Suppressor macrophage treated with lipopolysaccharide for 4 hours (primary cell): Measurements from ENCODE around the gene SCLY.
A peak's percentile ranks its signal among the peaks of the same experiment; 100 is the strongest.
"Not testable (repeated sequence)": the region's sequence is repeated elsewhere in the genome, so short reads cannot be mapped to it uniquely, and the experiment has no call there.

Source experiments
- DNase-seq: peaks from one replicate; pipeline ENCODE4 v3.0.0-alpha.2; 2020

The SCLY gene

DNA sequence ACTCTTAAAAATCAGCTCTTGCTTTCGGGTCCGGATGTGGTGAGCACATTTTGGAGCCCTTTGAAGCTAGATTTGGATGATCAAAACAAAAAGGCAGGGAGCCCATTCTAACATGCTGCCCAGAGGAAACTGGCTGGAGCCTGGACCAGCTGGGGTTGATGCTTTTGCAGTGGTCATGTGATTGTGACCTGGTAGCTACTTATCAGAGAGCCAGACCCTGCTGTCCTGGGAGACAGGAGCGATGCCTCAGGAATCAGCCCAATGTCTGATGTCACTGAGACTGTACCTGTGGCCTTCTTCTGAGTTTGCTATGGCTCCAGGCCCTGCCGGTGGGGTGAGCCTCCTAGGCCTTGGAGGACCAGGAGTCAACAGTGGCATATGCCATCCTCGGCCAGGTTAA, 18.7 kb upstream of the SCLY start:
- no peak for DNase-seq

DNA sequence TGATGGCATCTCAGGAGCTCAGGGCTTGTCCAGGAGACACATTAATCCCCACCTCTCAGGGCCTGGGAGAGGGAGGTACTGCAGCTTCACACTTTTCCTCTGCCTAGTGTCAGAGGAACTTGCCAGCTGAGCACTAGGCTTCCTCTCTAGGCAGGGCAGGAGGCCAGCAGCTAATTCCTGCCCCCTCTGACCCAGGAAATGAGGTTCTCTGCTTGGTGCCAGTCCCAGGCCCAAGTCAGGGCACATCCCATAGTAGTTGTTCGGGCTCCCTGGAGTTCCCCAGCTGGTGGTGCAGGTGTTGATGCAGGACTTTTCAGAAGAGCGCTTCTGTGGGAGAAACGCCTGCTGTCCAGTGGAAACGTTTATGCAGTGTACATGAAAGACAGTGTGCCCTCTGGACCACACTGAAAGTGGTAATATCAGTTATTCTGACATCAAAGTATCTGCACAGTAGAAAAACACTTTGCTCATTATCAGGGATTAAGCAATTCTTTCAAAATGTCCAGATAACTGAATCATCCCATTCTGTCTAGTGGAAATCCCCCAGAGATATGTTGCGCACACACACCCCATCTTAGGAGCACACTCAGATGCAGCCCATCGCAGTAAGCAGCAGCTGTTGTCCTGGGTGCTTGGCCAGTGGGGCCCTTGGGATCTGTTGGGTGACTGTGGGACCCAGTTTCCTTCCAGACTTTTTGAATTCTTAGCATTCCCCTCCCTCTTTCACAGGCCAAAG, 17.8 kb upstream of the SCLY start:
- DNase-seq: peak; percentile 13

DNA sequence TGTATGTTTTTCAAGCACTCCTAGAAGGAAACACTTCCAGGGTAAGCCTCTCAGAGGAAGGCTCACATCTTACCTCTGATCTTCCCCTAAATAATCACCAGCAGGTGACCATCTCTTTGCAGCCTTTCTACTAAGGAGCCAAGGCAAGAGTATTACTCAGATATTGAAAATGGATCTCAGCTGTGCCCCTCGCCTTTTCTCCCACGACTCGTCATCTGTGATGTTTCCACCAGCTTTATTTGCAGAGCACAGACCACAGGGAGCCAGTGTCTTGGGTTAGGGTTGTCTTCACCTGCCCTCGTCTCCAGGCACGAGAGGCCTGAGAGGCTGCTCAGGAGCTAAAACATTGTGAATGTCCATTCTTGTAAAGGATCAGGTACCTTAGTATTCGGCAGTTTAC, 16.9 kb upstream of the SCLY start:
- no peak for DNase-seq

DNA sequence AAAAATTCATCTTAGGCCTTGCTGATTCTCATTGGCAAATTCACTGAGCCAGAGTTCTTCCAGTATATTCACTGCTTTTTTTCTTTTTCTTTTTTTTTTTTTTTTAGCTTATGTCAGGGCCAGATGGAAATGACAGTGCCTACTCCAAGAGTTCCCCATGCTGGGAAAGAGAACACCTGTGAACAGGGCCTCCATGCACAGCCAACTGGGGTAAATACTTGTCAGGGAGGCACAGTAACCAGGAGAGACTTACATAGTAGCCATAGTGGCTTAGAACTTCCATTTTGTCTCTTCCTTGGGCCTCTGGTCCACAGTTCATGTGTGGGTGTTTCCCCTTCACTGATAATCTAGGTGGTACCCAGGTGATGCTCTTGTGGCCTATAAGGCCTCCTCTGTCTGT, 15.2 kb upstream of the SCLY start:
- DNase-seq: no peak

DNA sequence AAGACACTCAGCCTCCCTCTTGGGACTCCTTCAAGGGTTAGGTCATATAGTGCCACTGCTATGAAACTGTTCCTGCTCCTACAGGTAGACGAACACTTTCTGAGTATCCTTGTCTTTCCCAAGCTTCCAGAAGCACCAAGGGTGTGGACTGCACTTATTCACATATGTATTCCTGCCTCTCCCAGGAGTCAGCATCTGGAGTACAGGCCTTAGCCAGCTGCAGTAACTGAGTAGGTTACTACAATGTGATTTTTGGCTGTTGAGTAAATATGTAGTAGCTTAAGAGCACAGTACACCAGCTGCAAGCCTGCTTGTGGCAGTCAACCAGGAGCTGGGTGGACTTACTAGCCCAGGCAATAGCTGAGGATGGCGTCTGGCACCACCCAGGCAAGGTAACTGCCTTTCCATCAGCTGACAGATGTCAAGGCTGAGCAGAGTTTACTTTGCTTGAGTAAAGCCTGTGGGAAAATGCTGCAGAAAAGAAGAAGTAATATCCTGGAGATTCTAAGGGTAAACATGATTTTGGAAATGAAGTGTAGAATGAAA, 14.0 kb upstream of the SCLY start:
- DNase-seq: no peak

DNA sequence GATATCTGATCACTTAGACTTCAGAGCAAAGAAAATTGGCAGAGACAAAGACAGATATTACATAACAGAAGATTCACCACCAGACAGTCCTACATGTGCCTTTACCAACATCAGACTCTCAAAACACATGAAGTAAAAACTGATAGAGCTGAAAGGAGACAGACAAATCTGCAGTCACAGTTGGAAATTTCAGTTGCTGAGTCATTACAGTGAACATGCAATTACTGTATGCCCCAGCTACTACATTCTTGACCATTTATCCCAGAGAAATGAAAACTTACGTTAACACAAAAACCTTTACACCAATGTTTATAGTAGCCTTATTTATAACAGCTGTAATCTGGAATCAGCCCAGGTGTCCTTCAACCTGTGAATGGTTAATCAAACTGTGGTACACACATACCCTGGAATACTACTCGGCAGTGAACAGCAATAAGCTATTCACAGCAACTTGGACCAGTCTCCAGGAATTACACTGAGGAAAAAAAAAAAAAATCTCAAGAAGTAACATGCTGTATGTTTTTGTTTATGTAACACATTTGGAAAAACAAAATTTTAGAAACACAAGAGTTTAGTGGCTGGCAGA, 7.5 kb upstream of the SCLY start:
- no peak for DNase-seq

DNA sequence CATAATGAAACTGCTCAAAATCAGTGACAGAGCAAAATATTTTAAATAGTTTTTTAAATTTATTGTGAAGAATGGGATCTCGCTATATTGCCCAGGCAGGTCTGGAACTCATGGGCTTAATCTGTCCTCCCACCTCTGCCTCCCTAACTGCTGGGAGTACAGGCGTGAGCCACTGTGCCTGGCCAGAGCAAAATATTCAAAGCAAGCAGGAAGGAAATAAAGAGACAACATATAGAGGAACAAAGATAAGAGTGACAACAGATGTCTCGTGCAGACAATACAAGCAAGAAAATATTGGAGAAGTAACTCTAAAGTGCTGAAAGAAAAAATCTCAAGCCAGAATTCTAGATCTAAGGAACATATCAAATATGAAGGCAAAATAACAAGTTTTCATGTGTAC, 5.0 kb upstream of the SCLY start:
- DNase-seq: no peak

DNA sequence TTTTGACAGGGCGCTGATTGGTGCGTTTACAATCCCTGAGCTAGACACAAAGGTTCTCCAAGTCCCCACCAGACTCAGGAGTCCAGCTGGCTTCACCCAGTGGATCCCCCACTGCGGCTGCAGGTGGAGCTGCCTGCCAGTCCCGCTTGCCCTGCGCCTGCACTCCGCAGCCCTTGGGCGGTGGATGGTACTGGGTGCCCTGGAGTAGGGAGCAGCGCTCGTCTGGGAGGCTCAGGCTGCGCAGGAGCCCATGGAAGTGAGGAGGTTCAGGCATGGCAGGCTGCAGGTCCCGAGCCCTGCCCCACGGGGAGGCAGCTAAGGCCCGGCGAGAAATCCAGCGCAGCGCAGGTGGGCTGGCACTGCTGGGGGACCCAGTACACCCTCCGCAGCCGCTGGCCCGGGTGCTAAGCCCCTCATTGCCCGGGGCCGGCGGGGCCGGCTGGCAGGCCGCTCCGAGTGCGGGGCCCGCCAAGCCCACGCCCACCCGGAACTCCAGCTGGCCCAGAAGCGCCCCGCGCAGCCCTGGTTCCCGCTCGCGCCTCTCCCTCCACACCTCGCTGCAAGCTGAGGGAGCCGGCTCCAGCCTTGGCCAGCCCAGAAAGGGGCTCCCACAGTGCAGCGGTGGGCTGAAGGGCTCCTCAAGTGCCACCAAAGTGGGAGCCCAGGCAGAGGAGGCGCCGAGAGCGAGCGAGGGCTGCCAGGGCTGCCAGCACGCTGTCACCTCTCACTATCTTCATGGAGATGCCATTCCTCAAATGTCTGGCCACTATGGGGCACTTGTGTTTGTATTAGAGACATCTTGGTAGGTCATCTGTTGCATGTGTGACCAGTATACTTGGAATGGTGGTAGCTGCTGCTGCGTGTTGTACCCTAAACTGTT, 2.9 kb upstream of the SCLY start:
- not testable (repeated sequence) for DNase-seq

DNA sequence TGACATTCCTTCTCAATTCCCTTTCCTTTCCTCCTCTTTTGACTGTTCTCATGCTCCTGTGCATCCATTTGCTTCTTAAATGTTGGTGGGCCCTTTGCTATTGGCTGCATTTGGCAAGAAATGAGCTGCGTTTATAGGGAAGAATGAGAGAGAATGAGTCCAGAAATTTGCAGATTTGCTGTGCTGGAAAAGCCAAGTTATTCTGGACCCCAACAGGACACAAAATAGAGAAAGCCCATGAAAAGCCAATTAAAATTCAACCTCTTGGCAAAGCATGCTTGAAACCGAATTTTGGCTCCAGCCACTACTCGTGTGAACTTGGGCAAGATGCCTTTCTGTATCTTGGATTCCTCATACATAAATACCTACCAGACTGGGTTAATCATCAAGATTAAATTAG, 1.3 kb upstream of the SCLY start:
- DNase-seq: no peak

DNA sequence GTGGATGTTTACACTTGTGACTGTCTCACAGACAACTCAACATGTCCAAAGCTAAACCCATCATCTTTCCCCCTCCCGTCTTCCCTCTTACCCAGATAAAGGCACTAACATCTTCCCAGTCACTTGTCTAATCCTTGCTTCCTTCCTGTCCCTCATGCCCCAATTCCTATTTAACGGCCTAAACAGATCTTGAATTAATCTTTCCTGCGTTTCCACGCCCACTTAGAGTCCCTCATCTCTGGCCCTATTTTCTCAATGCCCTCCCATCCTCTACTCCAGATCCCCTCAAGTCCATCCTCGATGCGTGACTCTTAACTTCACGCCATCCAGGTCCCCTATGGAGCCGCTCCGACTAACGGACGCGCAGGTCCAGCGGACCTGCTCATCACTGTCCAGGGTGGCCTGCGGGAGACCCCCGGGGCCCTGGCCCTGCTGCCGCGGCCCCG, 682 bp upstream of the SCLY start:
- DNase-seq: no peak

DNA sequence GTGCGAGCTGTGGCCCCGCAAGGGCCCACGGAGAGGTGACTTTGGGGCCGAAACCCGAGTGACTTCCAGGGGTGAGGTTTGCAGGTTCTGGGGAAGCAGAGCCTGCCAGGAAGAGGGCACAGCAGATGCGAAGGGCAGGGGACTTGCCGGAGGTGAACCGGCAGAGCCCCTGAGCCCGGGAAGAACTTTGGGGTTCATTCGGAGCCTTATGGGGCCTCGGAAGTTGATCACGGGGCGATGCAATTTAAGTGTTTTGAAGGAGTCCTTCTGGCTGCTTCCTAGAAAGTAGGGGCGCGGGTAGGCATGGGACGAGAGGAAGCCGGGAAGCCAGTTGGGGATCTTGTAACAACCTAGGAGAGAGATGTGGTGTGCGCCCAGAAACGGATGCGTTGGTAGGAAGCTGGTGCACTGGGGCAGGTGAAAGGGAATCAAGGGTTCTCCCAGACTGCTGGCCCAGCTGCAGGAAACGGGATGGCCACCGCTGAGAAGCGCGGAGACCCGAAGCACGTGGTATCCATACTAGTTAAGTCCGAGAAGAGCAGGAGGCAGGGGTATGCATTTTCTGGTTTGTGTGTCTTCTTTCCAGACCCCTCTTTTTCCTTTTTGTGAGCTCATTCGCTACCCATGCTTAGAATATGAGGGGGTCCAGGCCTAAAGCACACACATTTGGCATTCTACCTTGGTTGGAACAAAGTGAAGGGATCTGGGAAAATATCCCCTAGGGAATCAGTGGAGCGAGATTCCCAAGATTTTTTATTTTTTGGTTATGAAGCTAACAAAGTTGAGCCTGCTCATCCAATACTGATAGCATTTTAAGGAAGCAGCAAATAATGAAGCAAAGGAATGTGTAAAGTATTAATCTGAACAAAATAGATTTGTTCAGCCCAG, 758 bp downstream of the SCLY start:
- peak; percentile 12 for DNase-seq

DNA sequence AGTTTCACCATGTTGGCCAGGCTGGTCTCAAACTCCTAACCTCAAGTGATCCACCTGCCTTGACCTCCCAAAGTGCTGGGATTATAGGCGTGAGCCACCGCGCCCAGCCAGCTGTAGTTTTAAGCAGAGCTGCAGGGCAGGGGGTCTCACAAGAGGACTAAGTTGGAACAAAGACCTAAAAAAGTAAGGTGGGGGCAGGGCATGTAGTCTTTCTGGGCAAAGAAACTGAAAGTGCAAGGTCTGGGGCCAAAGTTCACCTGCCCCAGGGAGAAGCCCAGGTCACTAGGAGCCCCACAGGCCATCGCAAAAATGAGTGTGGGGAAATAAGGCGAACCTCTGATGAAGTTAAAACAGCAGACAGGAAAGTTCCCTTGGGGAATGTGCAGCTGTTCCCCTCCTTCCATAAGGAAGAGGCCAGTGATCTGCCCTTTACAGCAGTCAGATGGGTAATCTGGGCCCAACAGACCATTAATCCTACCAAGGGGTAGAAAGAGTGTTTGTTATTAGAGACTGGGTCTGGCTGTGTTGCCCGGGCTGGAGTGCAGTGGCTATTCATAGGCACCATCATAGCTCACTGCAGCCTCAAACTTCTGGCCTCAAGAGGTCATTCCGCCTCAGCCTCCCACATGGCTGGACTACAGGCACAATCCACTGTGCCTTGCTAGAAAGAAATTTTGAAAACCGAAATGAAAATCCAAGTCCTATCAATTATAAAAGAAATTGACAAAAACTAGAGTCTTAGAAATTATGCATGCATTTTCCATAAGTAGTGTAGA, 2.8 kb downstream of the SCLY start:
- DNase-seq: no peak

DNA sequence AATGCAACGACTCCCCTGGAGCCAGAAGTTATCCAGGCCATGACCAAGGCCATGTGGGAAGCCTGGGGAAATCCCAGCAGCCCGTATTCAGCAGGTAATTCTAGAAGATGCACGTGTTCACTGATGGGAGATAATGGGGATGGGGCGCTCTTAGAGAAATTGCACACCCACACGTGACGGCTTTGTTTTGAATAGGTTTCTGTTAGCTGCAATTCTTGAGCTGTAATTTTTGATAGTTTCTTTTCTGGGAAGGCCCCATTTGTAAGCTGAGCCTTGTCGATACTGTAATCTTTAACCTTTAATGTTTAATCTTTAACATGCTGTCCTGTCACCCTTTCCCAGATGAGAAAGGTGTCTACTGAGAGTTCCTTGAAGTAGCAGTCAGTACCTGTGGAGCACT, 3.6 kb downstream of the SCLY start:
- DNase-seq: no peak

DNA sequence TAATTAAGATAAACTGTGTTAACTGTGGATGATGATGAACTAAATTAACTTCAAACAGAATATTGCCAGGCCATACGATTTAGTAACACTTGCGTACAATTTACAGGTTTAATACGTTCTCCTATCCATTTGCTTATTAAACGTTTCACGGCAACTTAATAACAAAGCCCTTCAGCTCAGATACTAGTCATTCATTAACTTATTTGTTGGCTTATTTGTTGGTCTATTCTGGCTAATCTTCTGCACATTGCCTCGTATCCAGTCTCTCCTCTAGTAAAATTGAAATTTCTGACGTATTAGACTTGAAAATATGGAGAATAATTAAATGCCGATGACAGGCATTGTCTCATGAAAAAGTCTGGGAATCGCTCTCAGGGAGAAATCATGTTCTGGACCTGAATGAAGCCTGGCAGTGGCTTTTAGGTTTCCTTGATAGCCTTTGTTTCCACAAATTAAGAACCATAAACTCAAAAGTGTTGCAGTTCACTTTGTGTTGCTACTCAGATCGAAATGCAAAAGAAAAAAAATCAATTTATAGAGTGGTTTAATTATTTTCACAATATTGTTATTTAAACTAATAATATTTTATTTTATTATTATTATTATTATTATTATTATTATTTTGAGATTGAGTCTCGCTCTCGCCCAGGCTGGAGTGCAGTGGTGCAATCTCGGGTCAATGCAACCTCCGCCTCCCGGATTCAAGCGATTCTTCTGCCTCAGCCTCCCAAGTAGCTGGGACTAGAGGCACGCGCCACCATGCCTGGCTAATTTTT, 4.5 kb downstream of the SCLY start:
- DNase-seq: no peak

DNA sequence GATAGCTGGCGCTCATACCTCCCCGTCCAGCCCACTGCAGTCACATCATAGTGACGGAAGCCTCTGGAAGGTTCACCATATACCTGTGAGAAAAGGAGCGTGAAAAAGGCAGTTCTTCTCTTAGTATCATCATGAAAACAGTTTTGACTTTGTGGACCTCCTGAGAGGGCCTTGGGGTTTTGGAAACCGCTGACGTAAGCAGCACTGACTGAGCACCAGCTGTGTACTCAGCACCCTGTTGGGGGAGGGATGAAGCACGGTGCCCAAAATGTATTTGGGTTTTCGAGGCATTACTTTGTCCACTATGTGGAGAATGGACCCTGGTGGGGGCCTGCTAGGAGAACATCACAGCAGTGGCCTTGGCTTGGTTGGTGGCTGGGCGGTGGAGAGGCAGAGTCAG, 5.4 kb downstream of the SCLY start:
- no peak for DNase-seq

DNA sequence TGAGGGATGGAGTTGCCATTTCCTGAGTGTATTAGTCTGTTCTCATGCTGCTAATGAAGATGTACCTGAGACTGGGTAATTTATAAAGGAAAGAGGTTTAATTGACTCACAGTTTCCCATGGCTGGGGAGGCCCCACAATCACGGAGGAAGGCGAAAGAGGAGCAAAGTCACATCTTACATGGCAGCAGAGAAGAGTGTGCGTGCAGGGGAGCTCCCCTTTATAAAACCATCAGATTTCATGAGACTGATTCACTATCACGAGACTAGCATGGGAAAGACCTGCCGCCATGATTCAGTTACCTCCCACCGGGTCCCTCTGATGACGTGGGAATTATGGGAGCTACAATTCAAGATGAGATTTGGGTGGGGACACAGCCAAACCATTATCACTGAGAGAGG, 5.9 kb downstream of the SCLY start:
- not testable (repeated sequence) for DNase-seq

DNA sequence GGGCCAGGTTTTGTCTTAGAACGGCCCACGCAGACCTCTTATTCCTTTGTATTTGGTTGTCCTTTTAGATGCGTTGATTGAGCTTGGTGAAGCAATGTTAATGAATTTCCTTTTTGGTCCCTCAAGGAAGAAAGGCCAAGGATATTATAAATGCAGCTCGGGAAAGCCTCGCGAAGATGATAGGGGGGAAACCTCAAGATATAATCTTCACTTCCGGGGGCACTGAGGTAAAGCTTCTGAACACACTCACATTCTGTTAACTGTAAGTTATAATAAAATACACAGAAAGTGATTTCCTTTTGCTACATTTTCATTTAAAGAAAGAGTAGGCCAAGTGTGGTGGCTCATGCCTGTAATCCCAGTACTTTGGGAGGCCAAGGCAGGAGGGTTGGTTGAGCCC, 7.1 kb downstream of the SCLY start:
- no peak for DNase-seq

DNA sequence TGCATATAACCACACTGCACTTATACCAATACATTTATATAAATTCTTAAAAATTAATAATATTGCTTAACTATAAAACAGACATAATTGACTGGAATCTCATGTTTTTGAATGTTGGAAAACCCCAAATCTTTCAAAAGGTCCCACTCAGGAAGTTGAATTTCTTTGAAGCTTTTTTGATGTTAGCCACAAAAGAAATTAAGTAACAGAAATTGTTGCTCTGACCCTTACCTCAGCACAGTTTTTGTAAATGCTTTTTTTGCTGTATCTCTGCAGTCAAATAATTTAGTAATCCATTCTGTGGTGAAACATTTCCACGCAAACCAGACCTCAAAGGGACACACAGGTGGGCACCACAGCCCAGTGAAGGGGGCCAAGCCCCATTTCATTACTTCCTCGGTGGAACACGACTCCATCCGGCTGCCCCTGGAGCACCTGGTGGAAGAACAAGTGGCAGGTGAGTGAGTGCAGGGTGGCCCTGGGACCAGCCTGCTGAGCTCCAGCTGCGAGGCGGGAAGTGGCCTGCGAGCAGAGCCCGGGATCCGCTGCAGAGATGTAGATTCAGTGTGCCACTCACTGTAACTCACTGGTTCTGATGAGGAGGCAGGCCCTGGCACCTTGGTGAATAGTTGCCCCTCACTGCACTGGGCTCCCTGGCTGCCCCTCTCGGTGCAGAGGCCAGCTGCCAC, 8.4 kb downstream of the SCLY start:
- DNase-seq: no peak

DNA sequence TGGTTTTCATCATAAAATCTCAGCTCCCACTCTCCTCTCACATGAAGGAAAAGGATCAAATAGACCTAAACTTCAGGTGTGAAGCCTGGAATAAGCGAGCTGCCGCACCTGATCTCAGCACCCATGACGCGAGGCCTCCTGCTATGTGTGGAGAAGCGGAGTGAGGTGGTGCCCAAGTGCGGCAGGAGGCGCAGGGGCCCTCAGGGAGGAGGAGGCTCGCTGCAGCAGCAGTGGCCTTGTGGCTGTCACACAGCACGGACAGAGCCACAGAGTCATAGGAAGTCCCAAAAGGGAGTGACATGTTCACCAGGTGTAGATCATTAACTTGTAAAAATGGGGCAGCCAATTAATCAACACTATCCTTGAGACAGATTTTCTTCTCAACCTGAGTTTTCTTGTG, 9.1 kb downstream of the SCLY start:
- no peak for DNase-seq

DNA sequence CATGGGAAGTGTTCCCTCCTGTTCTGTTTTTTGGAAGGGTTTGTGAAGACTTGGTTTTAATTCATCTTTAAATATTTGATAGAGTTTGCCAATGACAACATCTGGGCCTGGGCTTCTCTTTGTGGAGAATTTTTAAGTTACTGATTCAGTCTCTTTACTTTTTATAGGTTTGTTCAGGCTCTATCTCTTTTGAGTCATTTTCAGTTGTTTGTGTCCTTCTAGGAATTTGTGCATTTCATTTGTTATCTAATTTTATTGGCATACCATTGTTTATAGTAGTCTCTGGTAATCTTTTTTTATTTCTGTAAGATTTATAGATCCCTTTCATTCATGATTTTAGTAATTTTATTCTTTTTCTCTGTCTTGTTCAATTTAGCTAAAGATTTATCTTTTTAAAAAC, 14.6 kb downstream of the SCLY start:
- DNase-seq: no peak
